ENCODE data around the gene XAB2.

The XAB2 gene

GRCh38 chr19:7632340-7633203 is 3.2 kb upstream of the XAB2 start:
- DNase-seq: no peak

GRCh38 chr19:7631577-7631976 is 2.2 kb upstream of the XAB2 start:
- DNase-seq: no peak

GRCh38 chr19:7628589-7629311 is 595 bp downstream of the XAB2 start:
- DNase-seq: no peak

- no peak for DNase-seq
Measured at GRCh38 chr19:7627166-7627565, 2.2 kb downstream of the XAB2 start.

GRCh38 chr19:7625763-7626372 is 3.5 kb downstream of the XAB2 start:
- no peak for DNase-seq

GRCh38 chr19:7624810-7625209 is 4.5 kb downstream of the XAB2 start:
- no peak for DNase-seq

GRCh38 chr19:7623725-7624603 is 5.4 kb downstream of the XAB2 start:
- DNase-seq: no peak

GRCh38 chr19:7622933-7623685 is 6.2 kb downstream of the XAB2 start:
- no peak for DNase-seq

- DNase-seq: no peak
Measured at GRCh38 chr19:7620442-7621412, 8.6 kb downstream of the XAB2 start.

GRCh38 chr19:7619671-7620441 is 9.5 kb downstream of the XAB2 start:
- DNase-seq: no peak

GRCh38 chr19:7618771-7619510 is 10.4 kb downstream of the XAB2 start:
- DNase-seq: no peak

GRCh38 chr19:7618348-7618747 is 11.0 kb downstream of the XAB2 start:
- no peak for DNase-seq

GRCh38 chr19:7617735-7618134 is 11.6 kb downstream of the XAB2 start:
- DNase-seq: no peak

- DNase-seq: no peak
Measured at GRCh38 chr19:7617172-7617571, 12.2 kb downstream of the XAB2 start.

- no peak for DNase-seq
Measured at GRCh38 chr19:7614859-7615741, 14.2 kb downstream of the XAB2 start.

- no peak for DNase-seq
Measured at GRCh38 chr19:7612282-7613274, 16.8 kb downstream of the XAB2 start.
